ENCODE measurements around the gene LRRC14B.

GRCh38 chr5:184471-184870 lies 6.8 kb upstream of the LRRC14B start:
- TF ChIP-seq POLR2AphosphoS5 (IDR thresholded peaks at IDR 0.05; ENCODE audit: low read depth, low read length) = no peak
- TF ChIP-seq TAF1 (IDR thresholded peaks at IDR 0.05; ENCODE audit: borderline replicate concordance, low read depth, low read length) = no peak
